SW 1271 (cell line): ENCODE data around the gene ZFP69B.
A peak's percentile ranks its signal among the peaks of the same experiment; 100 is the strongest.

ENCODE experiments used
- DNase-seq, 2 experiments: peaks; one replicate each; lab custom pipeline; 2025; lab: John Stamatoyannopoulos, UW

ZFP69B gene

GRCh38 chr1:40449684-40450494 lies at the start of gene ZFP69B:
ZFP69B (plus strand) TSS chr1:40450476; CDS start chr1:40450962, 486 bp downstream.
- peak; percentile 64 to 84 for DNase-seq

- DNase-seq, result no peak
Observed at GRCh38 chr1:40401473-40402201, 48.6 kb upstream of the ZFP69B start.

GRCh38 chr1:40404670-40405462 lies 45.4 kb upstream of the ZFP69B start:
- peak in 1 of 2 experiments; percentile 25 for DNase-seq

GRCh38 chr1:40405812-40406211 lies 44.5 kb upstream of the ZFP69B start:
- no peak for DNase-seq

- DNase-seq, result no peak
Observed at GRCh38 chr1:40407453-40407852, 42.8 kb upstream of the ZFP69B start.

- no peak for DNase-seq
Observed at GRCh38 chr1:40409467-40409866, 40.8 kb upstream of the ZFP69B start.

- no peak for DNase-seq
Observed at GRCh38 chr1:40411294-40411693, 39.0 kb upstream of the ZFP69B start.

- DNase-seq, result no peak
Observed at GRCh38 chr1:40411843-40412242, 38.4 kb upstream of the ZFP69B start.

- DNase-seq, result no peak
Observed at GRCh38 chr1:40413527-40414252, 36.6 kb upstream of the ZFP69B start.

- no peak for DNase-seq
Observed at GRCh38 chr1:40414331-40414730, 35.9 kb upstream of the ZFP69B start.

- no peak for DNase-seq
Observed at GRCh38 chr1:40416709-40417108, 33.6 kb upstream of the ZFP69B start.

GRCh38 chr1:40421431-40422384 lies 28.6 kb upstream of the ZFP69B start:
- no peak for DNase-seq

GRCh38 chr1:40422630-40423263 lies 27.5 kb upstream of the ZFP69B start:
- DNase-seq, result no peak

GRCh38 chr1:40423264-40423642 lies 27.0 kb upstream of the ZFP69B start:
- no peak for DNase-seq

- DNase-seq, result no peak
Observed at GRCh38 chr1:40423951-40424618, 26.2 kb upstream of the ZFP69B start.

GRCh38 chr1:40425198-40425597 lies 25.1 kb upstream of the ZFP69B start:
- no peak for DNase-seq

GRCh38 chr1:40431385-40431784 lies 18.9 kb upstream of the ZFP69B start:
- no peak for DNase-seq

- DNase-seq, result no peak
Observed at GRCh38 chr1:40432644-40433390, 17.5 kb upstream of the ZFP69B start.

GRCh38 chr1:40435471-40435870 lies 14.8 kb upstream of the ZFP69B start:
- DNase-seq, result no peak
